ENCODE results near the gene TSPY2.
"Not testable (repeated sequence)": the region's sequence is repeated elsewhere in the genome, so short reads cannot be mapped to it uniquely, and the experiment has no call there.

TSPY2 gene

GRCh38 chrY:6245923-6246322, at the start of gene TSPY2:
TSS of gene TSPY2 (plus strand) at chrY:6246223. CDS start at chrY:6246269, 46 bp downstream.
- DNase-seq (ENCODE audit: low read depth in 2 of 2), result not testable (repeated sequence)

DNA sequence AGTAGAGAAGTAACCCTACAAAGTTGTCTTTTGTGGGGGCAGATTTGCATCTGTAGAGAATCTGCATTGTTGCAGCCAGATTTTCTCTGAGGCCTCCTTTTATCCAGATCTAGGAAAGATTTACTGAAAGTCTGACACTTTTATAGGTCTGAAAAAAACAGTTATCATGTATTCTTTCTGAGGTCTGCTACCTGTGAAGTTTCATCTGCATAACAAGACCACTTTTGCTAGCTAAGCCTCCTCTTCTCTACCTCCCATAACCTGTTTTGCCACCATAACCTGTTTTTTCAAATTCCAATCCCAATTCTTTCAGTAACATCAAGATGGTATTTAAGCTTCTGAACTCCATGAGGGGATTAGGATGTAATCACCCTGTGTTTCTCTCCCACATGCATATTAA, 36.5 kb upstream of the TSPY2 start:
- not testable (repeated sequence) for DNase-seq (ENCODE audit: low read depth in 2 of 2)

- DNase-seq (ENCODE audit: low read depth in 2 of 2), result not testable (repeated sequence)
These were observed 29.0 kb upstream of the TSPY2 start for GRCh38 chrY:6217045-6217444.

GRCh38 chrY:6269839-6270238, 23.8 kb downstream of the TSPY2 start:
- not testable (repeated sequence) for DNase-seq (ENCODE audit: low read depth in 2 of 2)

Data from stimulated activated CD4-positive, alpha-beta T cell treated with anti-CD3 and anti-CD28 coated beads, Interleukin-4, amount 100 ng/mL, for 48 hours (primary cell).